ENCODE measurements around the gene DNAH10.

GRCh38 chr12:123713823-123714585, 48.1 kb upstream of the DNAH10 start:
- TF ChIP-seq CTCF (IDR thresholded peaks at IDR 0.05; ENCODE audit: insufficient read depth, low read length, poor library complexity, severe bottlenecking) (no peak), EZH2phosphoT487 (conservative IDR thresholded peaks at IDR 0.05; ENCODE audit: low read length) (no peak)

Data from SU-DHL-6 (cell line).